ENCODE results near the gene VCX3B.
"Not testable (repeated sequence)": the region's sequence is repeated elsewhere in the genome, so short reads cannot be mapped to it uniquely, and the experiment has no call there.

VCX3B gene

GRCh38 chrX:8447368-8447767, 17.3 kb upstream of the VCX3B start:
- no peak for TF ChIP-seq CTCF (IDR thresholded peaks at IDR 0.05; ENCODE audit: control extremely low read depth, extremely low read depth, low read depth, missing control alignments)
- DNase-seq (ENCODE audit: extremely low spot score) = no peak
- CTCF ChIA-PET = no interaction called here
- POLR2A ChIA-PET = no interaction called here

GRCh38 chrX:8452343-8452742, 12.3 kb upstream of the VCX3B start:
- CTCF ChIA-PET; DNase-seq (ENCODE audit: extremely low spot score); POLR2A ChIA-PET: not testable (repeated sequence)

- POLR2A ChIA-PET = no interaction called here
- CTCF ChIA-PET = no interaction called here
- no peak for DNase-seq (ENCODE audit: extremely low spot score)
- no peak for TF ChIP-seq CTCF (IDR thresholded peaks at IDR 0.05; ENCODE audit: control extremely low read depth, extremely low read depth, low read depth, missing control alignments)
Measured at GRCh38 chrX:8453611-8454010, 11.0 kb upstream of the VCX3B start.

- ChIA-PET CTCF (no interaction called here), POLR2A (no interaction called here)
- no peak for DNase-seq (ENCODE audit: extremely low spot score)
- no peak for TF ChIP-seq CTCF (IDR thresholded peaks at IDR 0.05; ENCODE audit: control extremely low read depth, extremely low read depth, low read depth, missing control alignments)
Measured at GRCh38 chrX:8455557-8455956, 9.1 kb upstream of the VCX3B start.

- no peak for TF ChIP-seq CTCF (IDR thresholded peaks at IDR 0.05; ENCODE audit: control extremely low read depth, extremely low read depth, low read depth, missing control alignments)
- no peak for DNase-seq (ENCODE audit: extremely low spot score)
- ChIA-PET CTCF (no interaction called here), POLR2A (no interaction called here)
Measured at GRCh38 chrX:8462488-8462887, 2.1 kb upstream of the VCX3B start.

- no peak for TF ChIP-seq CTCF (IDR thresholded peaks at IDR 0.05; ENCODE audit: control extremely low read depth, extremely low read depth, low read depth, missing control alignments)
- ChIA-PET POLR2A (no interaction called here), CTCF (no interaction called here)
- no peak for DNase-seq (ENCODE audit: extremely low spot score)
Measured at GRCh38 chrX:8484360-8484949, 19.8 kb downstream of the VCX3B start.

GRCh38 chrX:8495036-8495435, 30.4 kb downstream of the VCX3B start:
- POLR2A ChIA-PET; DNase-seq (ENCODE audit: extremely low spot score): not testable (repeated sequence)
- CTCF ChIA-PET = interaction anchor here (1.2 kb wide), 1 partner anchor 21 kb away, joined by 3 read pairs; no protein-coding TSS in a partner anchor

GRCh38 chrX:8500203-8500602, 35.6 kb downstream of the VCX3B start:
- ChIA-PET POLR2A (no interaction called here), CTCF (no interaction called here)
- no peak for TF ChIP-seq CTCF (IDR thresholded peaks at IDR 0.05; ENCODE audit: control extremely low read depth, extremely low read depth, low read depth, missing control alignments)
- no peak for DNase-seq (ENCODE audit: extremely low spot score)

- CTCF ChIA-PET; DNase-seq (ENCODE audit: extremely low spot score); POLR2A ChIA-PET: not testable (repeated sequence)
Measured at GRCh38 chrX:8502101-8502500, 37.5 kb downstream of the VCX3B start.
